GM10847 (cell line): Measurements from ENCODE around the gene FIGN.

Experiments
- POLR2A ChIP-seq: IDR thresholded peaks from 2 replicates; pipeline ENCODE4 v1.6.1; 2011; ENCODE audit not compliant: insufficient read length; ENCODE audit errors: extremely low read depth

Gene FIGN

DNA sequence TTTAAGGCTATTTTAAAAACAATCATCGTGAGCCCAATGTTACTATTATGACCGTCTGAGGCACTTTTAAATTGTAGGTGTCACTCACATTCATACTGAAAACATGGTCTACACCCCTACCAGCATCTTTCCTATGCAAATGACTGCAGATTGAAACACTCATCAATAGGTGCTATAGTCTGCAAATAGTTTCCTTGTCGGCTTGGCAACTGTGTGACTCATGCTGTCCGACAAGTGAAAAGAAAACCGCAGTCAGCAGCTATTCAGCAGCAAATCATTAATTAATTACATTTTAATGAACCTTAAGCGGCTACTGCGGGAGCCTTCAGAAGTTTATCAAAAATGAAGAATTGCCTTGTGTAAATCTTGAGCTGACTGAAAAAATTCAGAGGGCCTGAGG, 134.4 kb downstream of the FIGN start:
- TF ChIP-seq POLR2A = no peak

DNA sequence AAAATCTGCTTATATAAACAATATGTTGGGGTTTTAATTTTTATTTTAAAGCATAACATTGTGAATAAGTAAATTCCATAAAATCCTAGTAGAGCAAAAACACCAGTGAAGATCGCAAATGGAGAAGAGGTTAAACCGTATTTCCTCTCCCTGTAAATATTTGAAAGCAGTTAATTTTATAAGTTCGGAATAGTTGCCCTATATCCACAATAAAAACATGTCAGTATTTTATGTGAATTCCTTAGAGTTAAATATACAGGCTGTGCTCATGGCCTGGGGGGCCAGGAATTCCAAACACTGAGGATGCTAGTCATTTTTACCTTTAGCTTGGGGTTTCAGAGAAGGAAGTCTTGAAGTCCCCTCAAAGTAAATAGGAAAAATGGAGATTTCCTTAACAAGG, 135.0 kb downstream of the FIGN start:
- no peak for TF ChIP-seq POLR2A

GRCh38 chr2:163595028-163595427, 140.8 kb downstream of the FIGN start:
- TF ChIP-seq POLR2A = no peak

DNA sequence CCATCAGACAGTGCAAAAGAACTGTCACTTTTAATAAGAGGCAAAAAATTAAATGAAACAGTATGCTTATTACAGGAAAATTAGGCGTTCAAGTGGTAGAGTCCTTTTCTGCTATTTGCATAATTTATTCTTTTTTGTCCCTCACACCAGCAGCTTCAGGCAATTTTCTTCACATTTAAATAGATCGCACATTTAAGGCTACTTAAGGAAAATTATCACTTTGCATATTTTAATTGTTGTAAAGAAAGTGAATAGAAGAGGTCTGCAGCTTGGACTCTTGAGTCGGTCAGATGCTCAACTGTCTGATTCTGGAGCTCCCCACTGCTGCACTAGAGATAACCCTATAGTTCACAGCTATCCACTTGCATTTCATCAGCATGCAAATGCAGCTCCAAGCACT, 141.3 kb downstream of the FIGN start:
- TF ChIP-seq POLR2A = no peak

DNA sequence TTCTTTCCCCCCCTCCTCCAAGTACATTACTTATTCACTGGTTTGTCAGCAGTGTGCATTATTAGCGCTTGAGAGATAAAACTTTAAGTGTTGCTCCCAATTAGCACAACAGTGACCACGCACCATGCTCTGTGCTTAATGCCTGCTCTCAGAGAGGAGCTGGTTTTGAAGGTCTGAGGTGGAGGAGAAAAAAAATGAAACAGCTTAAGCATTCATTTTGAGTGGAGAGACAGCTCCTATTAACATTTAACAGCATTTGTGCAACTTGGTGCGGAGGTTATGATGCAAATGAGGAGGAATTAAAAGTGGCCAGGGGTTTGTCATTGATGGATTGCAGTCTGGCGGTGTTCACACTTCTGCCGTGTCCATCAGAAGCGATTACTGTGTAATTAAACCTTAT, 141.8 kb downstream of the FIGN start:
- no peak for TF ChIP-seq POLR2A

GRCh38 chr2:163592954-163593622, 142.7 kb downstream of the FIGN start:
- TF ChIP-seq POLR2A = no peak

DNA sequence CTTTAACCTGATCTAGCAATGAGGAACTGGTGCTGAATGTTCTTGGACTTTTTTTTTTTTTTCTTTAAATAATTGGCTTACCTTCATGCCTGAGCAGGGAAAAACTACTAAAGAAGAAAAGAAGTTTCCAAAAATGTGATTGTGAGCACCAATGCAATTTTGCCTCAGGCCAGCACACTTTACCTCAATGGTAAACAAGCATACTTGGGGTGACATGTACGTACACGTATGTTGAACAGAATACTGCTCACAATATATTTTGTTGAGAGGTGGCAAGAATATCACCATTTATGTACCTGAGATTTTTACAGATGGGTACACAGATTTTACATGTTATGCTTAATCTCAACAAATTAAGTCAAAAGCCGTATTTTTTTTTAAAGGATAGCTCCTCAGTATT, 144.3 kb downstream of the FIGN start:
- TF ChIP-seq POLR2A = no peak

DNA sequence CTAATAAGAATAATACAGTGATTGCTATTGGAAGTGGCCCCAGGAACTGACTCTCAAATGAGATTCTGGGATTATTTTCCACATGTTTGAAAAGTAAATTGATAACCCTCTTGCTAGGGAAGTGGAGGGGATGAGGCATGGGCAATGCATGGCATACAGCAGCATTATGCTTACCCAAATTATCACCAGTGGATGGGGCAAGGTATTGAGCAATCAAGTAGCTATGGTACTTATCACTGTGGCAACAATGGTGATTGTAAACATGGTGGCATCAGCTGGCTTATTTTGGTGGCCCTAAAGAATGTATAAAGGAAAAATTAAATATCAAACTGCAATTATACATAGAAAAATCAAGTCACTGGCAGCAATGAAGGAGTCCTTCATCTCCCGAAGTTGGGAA, 155.1 kb downstream of the FIGN start:
- no peak for TF ChIP-seq POLR2A

DNA sequence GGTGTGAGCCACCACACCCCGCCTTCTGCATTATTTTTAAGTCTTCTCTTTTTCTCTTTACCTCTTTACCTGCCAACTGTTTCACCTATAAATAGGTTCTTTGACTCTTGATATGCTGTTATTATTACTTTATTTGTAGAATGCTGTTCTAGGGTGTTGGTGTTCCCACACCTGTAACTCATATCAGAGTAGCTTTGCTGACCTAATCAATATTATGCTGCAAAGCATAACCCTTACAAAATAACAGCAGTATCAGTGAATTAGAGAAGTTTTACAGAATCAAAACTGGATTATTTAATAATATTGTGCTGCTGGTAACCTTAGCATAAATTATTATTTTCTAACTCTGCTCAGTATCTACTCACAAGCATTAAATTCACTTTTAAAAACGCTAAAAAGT, 161.5 kb downstream of the FIGN start:
- TF ChIP-seq POLR2A = no peak

GRCh38 chr2:163573652-163574051, 162.2 kb downstream of the FIGN start:
- TF ChIP-seq POLR2A = no peak

DNA sequence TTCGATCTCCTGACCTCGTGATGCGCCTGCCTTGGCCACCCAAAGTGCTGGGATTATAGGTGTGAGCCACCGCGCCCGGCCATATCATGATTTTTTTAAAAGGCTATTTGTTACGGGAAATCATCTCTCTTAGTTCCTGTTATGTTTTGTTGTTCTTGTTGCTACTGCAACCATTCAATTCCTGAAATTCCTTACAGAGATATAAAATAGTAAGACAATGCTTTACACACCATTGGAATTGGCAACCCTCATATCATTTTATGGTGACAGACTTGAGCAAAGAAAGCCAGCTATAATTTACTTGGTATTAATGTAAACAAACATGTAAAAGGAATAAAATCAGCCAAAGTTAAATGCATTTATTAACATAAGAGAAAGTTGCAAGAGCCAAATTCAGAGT, 163.0 kb downstream of the FIGN start:
- no peak for TF ChIP-seq POLR2A

GRCh38 chr2:163571423-163572102, 164.2 kb downstream of the FIGN start:
- no peak for TF ChIP-seq POLR2A

DNA sequence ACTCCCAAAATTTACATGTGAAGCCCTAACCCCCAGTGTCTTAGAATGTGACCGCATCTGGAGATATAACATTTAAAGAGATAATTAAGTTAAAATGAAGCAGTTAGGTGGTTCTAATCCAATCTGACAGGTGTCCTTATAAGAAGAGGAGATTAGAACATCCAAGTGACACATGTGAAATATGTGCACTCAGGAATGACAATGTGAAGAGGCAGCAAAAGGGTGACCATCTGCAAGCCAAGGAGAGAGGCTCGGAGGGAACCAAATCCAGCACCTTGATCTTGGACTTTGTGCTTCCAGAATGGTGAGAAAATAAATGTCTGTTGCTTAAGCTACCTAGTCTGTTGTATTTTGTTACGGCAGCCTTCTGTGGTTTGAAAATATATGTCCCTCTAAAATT, 165.4 kb downstream of the FIGN start:
- no peak for TF ChIP-seq POLR2A

- no peak for TF ChIP-seq POLR2A
Observed at GRCh38 chr2:163565192-163565591, 170.6 kb downstream of the FIGN start.

- TF ChIP-seq POLR2A = no peak
Observed at GRCh38 chr2:163564236-163564635, 171.6 kb downstream of the FIGN start.

DNA sequence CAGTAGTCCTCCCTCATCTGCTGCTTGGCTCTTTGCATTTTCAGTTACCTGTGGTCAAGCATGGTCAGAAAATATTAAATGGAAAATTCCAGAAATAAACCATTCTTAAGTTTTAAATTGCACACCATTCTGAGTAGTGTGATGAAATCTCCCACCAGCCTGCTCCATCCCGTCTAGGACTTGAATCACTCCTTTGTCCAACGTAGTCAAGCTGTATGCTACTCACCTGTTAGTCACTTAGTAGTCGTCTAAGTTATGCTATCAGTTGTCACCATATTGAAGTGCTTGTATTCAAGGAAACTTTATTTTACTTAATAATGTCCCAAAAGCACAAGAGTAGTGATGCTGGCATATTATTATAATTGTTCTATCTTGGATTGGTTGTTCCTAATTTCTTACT, 172.5 kb downstream of the FIGN start:
- no peak for TF ChIP-seq POLR2A
